Measurements from ENCODE around the gene SCUBE3.

DNA sequence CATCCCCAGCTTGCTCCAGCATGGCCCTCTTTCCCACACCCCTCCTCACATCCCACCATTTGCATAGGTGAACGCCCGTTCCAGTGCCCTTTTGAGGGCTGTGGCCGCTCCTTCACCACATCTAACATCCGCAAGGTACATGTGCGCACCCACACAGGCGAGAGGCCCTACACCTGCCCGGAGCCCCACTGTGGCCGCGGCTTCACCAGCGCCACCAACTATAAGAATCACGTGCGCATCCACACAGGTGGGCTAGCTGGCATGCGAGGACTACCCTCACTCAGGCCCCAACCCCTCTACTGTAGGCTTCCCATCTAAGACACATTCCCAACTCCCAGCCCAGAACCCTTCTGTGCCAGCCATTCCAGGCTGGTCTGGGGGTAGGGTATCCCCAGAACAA is 77.7 kb downstream of the SCUBE3 start:
- TF ChIP-seq CTCF (IDR thresholded peaks at IDR 0.05; ENCODE audit: insufficient read depth, low read length, poor library complexity, severe bottlenecking) (no peak), EZH2phosphoT487 (conservative IDR thresholded peaks at IDR 0.05; ENCODE audit: low read length) (no peak)
